DND-41 (cell line): ENCODE data around the gene ARHGAP8.

ENCODE experiments used
- ATAC-seq: fragments of 200-7000 bp; cut with Tn5 transposase; 3 replicates; pipeline ENCODE4 v1.9.1; 2021; ENCODE audit warnings: low read depth; ENCODE audit not compliant: insufficient read depth
- DNase-seq: peaks from one replicate; pipeline ENCODE4 v3.0.0-alpha.2; 2020
- H2AFZ ChIP-seq: 2 replicates; pipeline ENCODE4 v1.6.0; 2012; ENCODE audit warnings: low read depth, low read length
- H3K27ac ChIP-seq: 2 replicates; pipeline ENCODE4 v1.5.1; 2012; ENCODE audit warnings: low read length, inconsistent platforms
- H3K27me3 ChIP-seq: fragments of 200-600 bp; sonication (generic); 2 replicates; pipeline ENCODE4 v1.6.0; 2012; ENCODE audit warnings: low read length, mild to moderate bottlenecking, inconsistent platforms; ENCODE audit not compliant: insufficient read depth, poor library complexity
- H3K36me3 ChIP-seq: 2 replicates; pipeline ENCODE4 v1.5.1; 2012; ENCODE audit warnings: low read length, inconsistent platforms; ENCODE audit not compliant: insufficient read depth
- H3K4me1 ChIP-seq: 2 replicates; pipeline ENCODE4 v1.5.1; 2012; ENCODE audit warnings: mild to moderate bottlenecking, low read length; ENCODE audit not compliant: insufficient read depth
- H3K4me2 ChIP-seq: 2 replicates; pipeline ENCODE4 v1.6.0; 2012; ENCODE audit warnings: mild to moderate bottlenecking, moderate library complexity, low read length, inconsistent platforms; ENCODE audit not compliant: insufficient read depth
- H3K4me3 ChIP-seq, 2 experiments: fragments of 200-600 bp in 1 of 2; shearing (Covaris generic) in 1 of 2; 2 replicates each; pipeline ENCODE4 v1.5.1; 2012 to 2016; ENCODE audit warnings: inconsistent platforms in 2 of 2, low read length in 2 of 2, mild to moderate bottlenecking in 2 of 2, low read depth in 1 of 2, moderate library complexity in 1 of 2
- H3K79me2 ChIP-seq: 2 replicates; pipeline ENCODE4 v1.6.0; 2012; ENCODE audit warnings: low read length, inconsistent platforms; ENCODE audit not compliant: insufficient read depth
- H3K9ac ChIP-seq: 2 replicates; pipeline ENCODE4 v1.6.0; 2012; ENCODE audit warnings: low read depth, mild to moderate bottlenecking, inconsistent platforms, low read length, moderate library complexity
- H3K9me3 ChIP-seq: 2 replicates; pipeline ENCODE4 v1.5.1; 2012; ENCODE audit warnings: low read length, moderate library complexity, mild to moderate bottlenecking, inconsistent platforms; ENCODE audit not compliant: insufficient read depth, severe bottlenecking
- H4K20me1 ChIP-seq: 2 replicates; pipeline ENCODE4 v1.6.0; 2012; ENCODE audit warnings: low read length; ENCODE audit not compliant: insufficient read depth
- EZH2 ChIP-seq: IDR thresholded peaks from 3 replicates; pipeline ENCODE4 v1.6.1; 2012; ENCODE audit warnings: borderline replicate concordance, low read depth, mild to moderate bottlenecking, moderate library complexity, low read length, inconsistent platforms; ENCODE audit not compliant: severe bottlenecking
- TF ChIP-seq, protein P1 (sequence below): IDR thresholded peaks from 2 replicates; pipeline ENCODE4 v1.5.1; 2012; ENCODE audit warnings: borderline replicate concordance, low read length, moderate library complexity, mild to moderate bottlenecking; ENCODE audit not compliant: poor library complexity, severe bottlenecking; ENCODE audit errors: extremely low read depth

ARHGAP8 gene

DNA sequence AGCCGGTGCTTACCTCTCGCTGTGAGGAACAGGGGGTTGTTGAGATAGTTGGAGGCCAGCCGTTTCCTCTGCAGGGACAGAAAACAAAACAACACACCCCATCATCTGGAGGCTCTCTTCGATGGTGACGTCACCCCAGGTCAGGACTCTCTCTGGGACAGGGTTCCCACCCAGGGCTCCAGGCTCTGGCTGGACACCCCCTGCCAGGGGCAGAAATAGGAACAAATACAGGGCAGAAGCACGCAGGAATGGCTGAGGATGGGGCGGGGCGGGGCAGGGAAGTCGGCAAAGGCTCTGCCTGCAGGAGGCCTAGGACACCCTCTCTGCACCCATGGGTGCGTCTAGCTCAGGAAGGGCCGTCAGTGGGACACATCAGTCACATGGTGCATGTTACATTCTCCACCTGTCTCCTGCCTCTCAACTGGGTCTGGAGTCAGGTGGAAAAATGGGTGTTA, 138.9 kb downstream of the ARHGAP8 start:
- no peak overlapping the region for H2AFZ ChIP-seq
- H3K9me3 ChIP-seq = no peaks in the 10 kb centered on the region
- ATAC-seq = no peak
- H3K4me1 ChIP-seq = no peaks in the 10 kb centered on the region
- no peak for DNase-seq
- no peaks in the 10 kb centered on the region for H3K27me3 ChIP-seq
- 0 out of 2 replicates have a peak overlapping the region, but pooled peaks have one; percentile 16 for H3K27ac ChIP-seq
- no peaks in the 10 kb centered on the region for H3K79me2 ChIP-seq
- peaks cover 73% of the 10 kb centered on the region for H3K36me3 ChIP-seq
- no peak overlapping the region for H3K9ac ChIP-seq
- TF ChIP-seq, protein P1, sequence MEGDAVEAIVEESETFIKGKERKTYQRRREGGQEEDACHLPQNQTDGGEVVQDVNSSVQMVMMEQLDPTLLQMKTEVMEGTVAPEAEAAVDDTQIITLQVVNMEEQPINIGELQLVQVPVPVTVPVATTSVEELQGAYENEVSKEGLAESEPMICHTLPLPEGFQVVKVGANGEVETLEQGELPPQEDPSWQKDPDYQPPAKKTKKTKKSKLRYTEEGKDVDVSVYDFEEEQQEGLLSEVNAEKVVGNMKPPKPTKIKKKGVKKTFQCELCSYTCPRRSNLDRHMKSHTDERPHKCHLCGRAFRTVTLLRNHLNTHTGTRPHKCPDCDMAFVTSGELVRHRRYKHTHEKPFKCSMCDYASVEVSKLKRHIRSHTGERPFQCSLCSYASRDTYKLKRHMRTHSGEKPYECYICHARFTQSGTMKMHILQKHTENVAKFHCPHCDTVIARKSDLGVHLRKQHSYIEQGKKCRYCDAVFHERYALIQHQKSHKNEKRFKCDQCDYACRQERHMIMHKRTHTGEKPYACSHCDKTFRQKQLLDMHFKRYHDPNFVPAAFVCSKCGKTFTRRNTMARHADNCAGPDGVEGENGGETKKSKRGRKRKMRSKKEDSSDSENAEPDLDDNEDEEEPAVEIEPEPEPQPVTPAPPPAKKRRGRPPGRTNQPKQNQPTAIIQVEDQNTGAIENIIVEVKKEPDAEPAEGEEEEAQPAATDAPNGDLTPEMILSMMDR = no peak
- TF ChIP-seq EZH2 = no peak
- H4K20me1 ChIP-seq = peaks cover 7% of the 10 kb centered on the region
- no peak overlapping the region for H3K4me3 ChIP-seq
- H3K4me2 ChIP-seq = no peak overlapping the region

GRCh38 chr22:44891791-44892190, 139.4 kb downstream of the ARHGAP8 start:
- TF ChIP-seq EZH2 = no peak
- TF ChIP-seq, protein P1 = no peak
- peaks cover 73% of the 10 kb centered on the region for H3K36me3 ChIP-seq
- H3K79me2 ChIP-seq = no peaks in the 10 kb centered on the region
- peaks cover 7% of the 10 kb centered on the region for H4K20me1 ChIP-seq
- ATAC-seq (no peak), DNase-seq (no peak)
- no peaks in the 10 kb centered on the region for H3K27me3 ChIP-seq
- no peak overlapping the region for H2AFZ ChIP-seq
- H3K27ac ChIP-seq = 0 out of 2 replicates have a peak overlapping the region, but pooled peaks have one; percentile 16
- H3K4me3 ChIP-seq = no peak overlapping the region
- no peak overlapping the region for H3K4me2 ChIP-seq
- H3K4me1 ChIP-seq = no peaks in the 10 kb centered on the region
- no peaks in the 10 kb centered on the region for H3K9me3 ChIP-seq
- no peak overlapping the region for H3K9ac ChIP-seq

- Histone ChIP-seq H4K20me1 (peaks cover 7% of the 10 kb centered on the region), H3K9ac (no peak overlapping the region), H3K27ac (no peak overlapping the region), H3K27me3 (no peaks in the 10 kb centered on the region), H3K36me3 (peaks cover 73% of the 10 kb centered on the region), H3K4me2 (no peak overlapping the region), H3K4me3 (no peak overlapping the region), H3K4me1 (no peaks in the 10 kb centered on the region), H2AFZ (no peak overlapping the region), H3K79me2 (no peaks in the 10 kb centered on the region), H3K9me3 (no peaks in the 10 kb centered on the region)
- ATAC-seq (no peak), DNase-seq (no peak)
- TF ChIP-seq EZH2 = no peak
- TF ChIP-seq, protein P1 = no peak
Measured at GRCh38 chr22:44892243-44892642, 139.9 kb downstream of the ARHGAP8 start.
